OCI-M1 (cell line): ENCODE data around the gene PPP4R3A.
"Not testable (repeated sequence)": the region's sequence is repeated elsewhere in the genome, so short reads cannot be mapped to it uniquely, and the experiment has no call there.

Experiments used
- DNase-seq: peaks from one replicate; lab custom pipeline; 2025; lab: John Stamatoyannopoulos, UW

The PPP4R3A gene

GRCh38 chr14:91438845-91439244, 71.3 kb downstream of the PPP4R3A start:
- no peak for DNase-seq

GRCh38 chr14:91436266-91436665, 73.8 kb downstream of the PPP4R3A start:
- not testable (repeated sequence) for DNase-seq

- no peak for DNase-seq
Observed at GRCh38 chr14:91429385-91429784, 80.7 kb downstream of the PPP4R3A start.

GRCh38 chr14:91428931-91429330, 81.2 kb downstream of the PPP4R3A start:
- not testable (repeated sequence) for DNase-seq

GRCh38 chr14:91425531-91425944, 84.6 kb downstream of the PPP4R3A start:
- DNase-seq, result peak; percentile 53

- no peak for DNase-seq
Observed at GRCh38 chr14:91424813-91425530, 85.1 kb downstream of the PPP4R3A start.

- no peak for DNase-seq
Observed at GRCh38 chr14:91420686-91421085, 89.4 kb downstream of the PPP4R3A start.

GRCh38 chr14:91419451-91419850, 90.7 kb downstream of the PPP4R3A start:
- no peak for DNase-seq

GRCh38 chr14:91419044-91419397, 91.1 kb downstream of the PPP4R3A start:
- peak; percentile 37 for DNase-seq

GRCh38 chr14:91418387-91419043, 91.6 kb downstream of the PPP4R3A start:
- DNase-seq, result peak; percentile 72

- peak; percentile 66 for DNase-seq
Observed at GRCh38 chr14:91417983-91418386, 92.1 kb downstream of the PPP4R3A start.

- peak; percentile 66 for DNase-seq
Observed at GRCh38 chr14:91417120-91417982, 92.8 kb downstream of the PPP4R3A start, which contains the start of gene CCDC88C. CCDC88C (minus strand) TSS chr14:91417820; CDS start chr14:91417690, 130 bp downstream.

GRCh38 chr14:91416744-91417119, 93.4 kb downstream of the PPP4R3A start:
- peak; percentile 43 for DNase-seq

GRCh38 chr14:91415794-91416743, 94.0 kb downstream of the PPP4R3A start:
- peak; percentile 60 for DNase-seq

- DNase-seq, result no peak
Observed at GRCh38 chr14:91414475-91414833, 95.7 kb downstream of the PPP4R3A start.

- DNase-seq, result no peak
Observed at GRCh38 chr14:91413547-91414474, 96.3 kb downstream of the PPP4R3A start.

GRCh38 chr14:91412939-91413338, 97.2 kb downstream of the PPP4R3A start:
- no peak for DNase-seq

GRCh38 chr14:91410771-91411536, 99.2 kb downstream of the PPP4R3A start:
- DNase-seq, result no peak

- no peak for DNase-seq
Observed at GRCh38 chr14:91409928-91410718, 100.0 kb downstream of the PPP4R3A start.
